H1 (cell line): ENCODE data around the gene ARAP2. TPM values are rescaled to one million over a fixed set of nuclear protein-coding genes. Genes with fewer than 3 reads are reported as not detected.
A peak's percentile ranks its signal among the peaks of the same experiment; 100 is the strongest.

ENCODE experiments used
- CTCF ChIA-PET: fragments of 300-600 bp; sonication (Branson Sonifier 250); formaldehyde crosslinking; loops from one replicate; lab custom pipeline; 2021; ENCODE audit not compliant: partially characterized antibody; lab: Charles Lee
- POLR2A ChIA-PET: fragments of 300-600 bp; sonication (Branson Sonifier 250); formaldehyde crosslinking; loops from one replicate; lab custom pipeline; 2021; ENCODE audit warnings: inconsistent platforms; ENCODE audit not compliant: partially characterized antibody; lab: Charles Lee
- DNase-seq, 2 experiments: peaks; one replicate each; pipeline versions ENCODE4 v3.0.0 to v3.0.0-alpha.2; 2010 to 2022; ENCODE audit warnings: low spot score in 2 of 2, low read depth in 1 of 2, mixed read lengths in 1 of 2
- FAIRE-seq: peaks from 2 replicates; lab custom pipeline; 2011; peaks lifted over from hg19 to GRCh38; lab: Jason Lieb, UNC
- H2AFZ ChIP-seq: 2 replicates; pipeline ENCODE4 v1.8.1; 2012; ENCODE audit warnings: low read length, inconsistent platforms
- H2AK5ac ChIP-seq: 2 replicates; pipeline ENCODE4 v1.6.1; 2013; ENCODE audit warnings: low read depth, low read length
- H2BK120ac ChIP-seq: replicated peaks from 2 replicates; pipeline ENCODE3; 2013; ENCODE audit warnings: low read depth, low read length, inconsistent platforms
- H2BK12ac ChIP-seq: 2 replicates; pipeline ENCODE4 v1.6.1; 2013; ENCODE audit warnings: low read depth, low read length
- H2BK15ac ChIP-seq: 2 replicates; pipeline ENCODE4 v1.6.1; 2013; ENCODE audit warnings: low read length
- H2BK20ac ChIP-seq: 2 replicates; pipeline ENCODE4 v1.6.1; 2013; ENCODE audit warnings: low read length
- H2BK5ac ChIP-seq: 2 replicates; pipeline ENCODE4 v1.6.1; 2013; ENCODE audit warnings: low read depth, low read length
- H3K14ac ChIP-seq: 2 replicates; pipeline ENCODE4 v1.6.1; 2013; ENCODE audit warnings: inconsistent platforms; ENCODE audit not compliant: insufficient read length
- H3K18ac ChIP-seq: 2 replicates; pipeline ENCODE4 v1.6.1; 2013; ENCODE audit warnings: low read length; ENCODE audit errors: extremely low read depth
- H3K23ac ChIP-seq: 2 replicates; pipeline ENCODE4 v1.6.1; 2013; ENCODE audit warnings: inconsistent platforms; ENCODE audit not compliant: insufficient read length
- H3K23me2 ChIP-seq: 2 replicates; pipeline ENCODE4 v1.6.1; 2013; ENCODE audit warnings: low read depth, low read length
- H3K27ac ChIP-seq: 2 replicates; pipeline ENCODE4 v1.6.1; 2011; ENCODE audit warnings: low read depth, low read length, inconsistent platforms
- H3K27me3 ChIP-seq, 4 experiments: replicated peaks in 1 of 4; 1 replicate in 1 of 4; 2 replicates in 3 of 4; pipeline versions ENCODE4 v1.6.1 to v1.8.1; 2011 to 2013; ENCODE audit warnings: low read length in 3 of 4, mild to moderate bottlenecking in 3 of 4, inconsistent platforms in 2 of 4, mixed read lengths in 2 of 4, moderate library complexity in 1 of 4; ENCODE audit not compliant: control insufficient read depth in 3 of 4, insufficient read depth in 3 of 4; ENCODE audit errors: extremely low read depth in 1 of 4
- H3K36me3 ChIP-seq, 4 experiments: 2 replicates each; pipeline versions ENCODE4 v1.6.1 to v1.8.1; 2011 to 2013; ENCODE audit warnings: mild to moderate bottlenecking in 4 of 4, low read length in 3 of 4, moderate library complexity in 2 of 4, control low read depth in 1 of 4, inconsistent platforms in 1 of 4; ENCODE audit not compliant: insufficient read depth in 4 of 4, control insufficient read depth in 2 of 4
- H3K4ac ChIP-seq: replicated peaks from 2 replicates; pipeline ENCODE3; 2013; ENCODE audit warnings: low read length, low read depth, mixed read lengths, inconsistent platforms; ENCODE audit not compliant: insufficient read length
- H3K4me1 ChIP-seq, 4 experiments: replicated peaks in 1 of 4; 1 replicate in 1 of 4; 2 replicates in 3 of 4; pipeline versions ENCODE4 v1.6.1 to v1.8.1; 2011 to 2013; ENCODE audit warnings: low read length in 3 of 4, inconsistent platforms in 2 of 4, mixed read lengths in 1 of 4; ENCODE audit not compliant: insufficient read depth in 4 of 4, control insufficient read depth in 3 of 4
- H3K4me2 ChIP-seq, 2 experiments: 2 replicates each; pipeline versions ENCODE4 v1.6.1 to v1.8.1; 2011 to 2013; ENCODE audit warnings: low read depth in 2 of 2, low read length in 2 of 2, control low read depth in 1 of 2, inconsistent platforms in 1 of 2, mild to moderate bottlenecking in 1 of 2; ENCODE audit not compliant: insufficient read depth in 1 of 2
- H3K4me3 ChIP-seq, 4 experiments: fragments of 200-600, 300-600 bp in 1 of 4; sonication (generic), shearing (Covaris generic), sonication (Bioruptor Twin) in 1 of 4; 2 replicates each; pipeline versions ENCODE4 v1.5.1 to v1.8.1; 2011 to 2016; ENCODE audit warnings: low read length in 4 of 4, low read depth in 3 of 4, control low read depth in 2 of 4, inconsistent platforms in 2 of 4, mild to moderate bottlenecking in 2 of 4, mixed read lengths in 1 of 4, moderate library complexity in 1 of 4; ENCODE audit not compliant: insufficient read depth in 2 of 4; ENCODE audit errors: extremely low read depth in 1 of 4
- H3K56ac ChIP-seq: replicated peaks from 2 replicates; pipeline ENCODE3; 2013; ENCODE audit warnings: low read depth, mild to moderate bottlenecking, mixed read lengths, low read length, inconsistent platforms; ENCODE audit not compliant: insufficient read length
- H3K79me1 ChIP-seq: 2 replicates; pipeline ENCODE4 v1.6.1; 2013; ENCODE audit warnings: low read depth, low read length, control low read depth
- H3K79me2 ChIP-seq, 2 experiments: 2 replicates each; pipeline versions ENCODE4 v1.6.1 to v1.8.1; 2012 to 2013; ENCODE audit warnings: low read length in 2 of 2, mild to moderate bottlenecking in 2 of 2, inconsistent platforms in 1 of 2; ENCODE audit not compliant: insufficient read depth in 2 of 2, control insufficient read depth in 1 of 2
- H3K9ac ChIP-seq, 4 experiments: replicated peaks in 1 of 4; 1 replicate in 1 of 4; 2 replicates in 3 of 4; pipeline versions ENCODE4 v1.6.1 to v1.8.1; 2011 to 2013; ENCODE audit warnings: low read depth in 3 of 4, low read length in 3 of 4, control low read depth in 2 of 4, mild to moderate bottlenecking in 2 of 4, moderate library complexity in 2 of 4, inconsistent platforms in 1 of 4; ENCODE audit errors: extremely low read depth in 1 of 4
- H3K9me3 ChIP-seq, 2 experiments: 2 replicates each; pipeline versions ENCODE4 v1.6.1 to v1.8.1; 2012 to 2013; ENCODE audit warnings: mild to moderate bottlenecking in 2 of 2, moderate library complexity in 2 of 2, control low read depth in 1 of 2, inconsistent platforms in 1 of 2, low read depth in 1 of 2, low read length in 1 of 2, mixed read lengths in 1 of 2; ENCODE audit not compliant: insufficient read depth in 2 of 2
- H4K20me1 ChIP-seq, 2 experiments: replicated peaks in 1 of 2; 2 replicates each; pipeline versions ENCODE3 to v1.8.1; 2011 to 2013; ENCODE audit warnings: inconsistent platforms in 2 of 2, low read length in 2 of 2, mild to moderate bottlenecking in 1 of 2; ENCODE audit not compliant: insufficient read depth in 2 of 2, control insufficient read depth in 1 of 2
- H4K5ac ChIP-seq: 2 replicates; pipeline ENCODE4 v1.6.1; 2013; ENCODE audit warnings: low read length, low read depth, mixed read lengths, inconsistent platforms; ENCODE audit not compliant: insufficient read length
- H4K8ac ChIP-seq: 2 replicates; pipeline ENCODE4 v1.8.0; 2013; ENCODE audit warnings: mild to moderate bottlenecking, moderate library complexity, low read length, inconsistent platforms; ENCODE audit not compliant: insufficient read depth; ENCODE audit errors: extremely low read depth
- H4K91ac ChIP-seq: replicated peaks from 2 replicates; pipeline ENCODE3; 2013; ENCODE audit warnings: low read length, mixed read lengths, inconsistent platforms; ENCODE audit not compliant: insufficient read length
- ASH2L ChIP-seq: fragments of 200-600, 300-600 bp; sonication (generic); IDR thresholded peaks from one replicate; pipeline ENCODE4 v1.7.1; 2017; ENCODE audit warnings: low read length
- GTF2F1 ChIP-seq: IDR thresholded peaks from 2 replicates; pipeline ENCODE4 v1.6.1; 2012; ENCODE audit warnings: low read depth, low read length, improper control_type of control experiment, borderline replicate concordance
- KDM5A ChIP-seq: fragments of 200-600 bp; IDR thresholded peaks from 2 replicates; pipeline ENCODE4 v1.7.1; 2012; ENCODE audit warnings: mild to moderate bottlenecking, low read length, inconsistent platforms, mixed read lengths
- YY1 ChIP-seq: IDR thresholded peaks from 2 replicates; pipeline ENCODE4 v1.6.1; 2011; ENCODE audit warnings: low read depth, mild to moderate bottlenecking, low read length
- WGBS, 2 experiments: shearing (Covaris generic) in 1 of 2; methylation state at CpG; one replicate each; pipeline versions ENCODE4 v1.1.6 to v1.1.7; 2013 to 2015; ENCODE audit warnings: low lambda C conversion rate in 2 of 2, mixed read lengths in 2 of 2, inconsistent platforms in 1 of 2, low coverage in 1 of 2, missing lambda C conversion rate in 1 of 2; ENCODE audit not compliant: insufficient replicate concordance in 2 of 2, insufficient coverage in 1 of 2, insufficient read length in 1 of 2; ENCODE audit errors: extremely low coverage in 1 of 2, missing lambda C conversion rate in 1 of 2; 5-methylcytosine and 5-hydroxymethylcytosine counted together
- polyA plus RNA-seq, 7 experiments: library from polyadenylated mRNA; depleted of rRNA in 3 of 7; stranded (reverse) in 5 of 7; unstranded in 2 of 7; fragments of >200 nt in 5 of 7; fragments of 200-250 nt in 2 of 7; gene quantifications; 1 replicate in 5 of 7; 2 replicates in 1 of 7; 4 replicates in 1 of 7; pipeline versions ENCODE4 v1.2.1 to v1.2.3, GENCODE V29; 2011 to 2013; ENCODE audit warnings: missing spikeins in 2 of 7, mixed read lengths in 2 of 7
- total RNA-seq: library from RNA; stranded (reverse); fragmentation: NEBNext Ultra II Directional; extraction: Animal tissue kit (Norgen Biotek cat#: 25700); gene quantifications from 2 replicates; pipeline ENCODE4 v1.2.1, GENCODE V29; 2021

Gene ARAP2
- total and polyA plus RNA-seq, 2 of the 8 experiments (the other 6 are each of a cell fraction or from before 2014, with no cell fraction given): 0.15 to 2.3 TPM

- WGBS, 2 experiments: 91% methylated on average over 4 of the region's 4 CpGs; no CpG with 5 or more reads in 1 of the 2 experiments
- Histone ChIP-seq H3K9ac (no peak overlapping the region), H3K23me2 (no peaks in the 10 kb centered on the region), H2BK20ac (no peak overlapping the region), H3K27me3 (no peaks in the 10 kb centered on the region), H3K9me3 (no peaks in the 10 kb centered on the region), H2BK5ac (no peak overlapping the region), H3K4me3 (no peak overlapping the region)
- CTCF ChIA-PET: interaction anchor here (1.0 to 1.1 kb wide), 2 partner anchors 19 to 24 kb away, joined by 3 to 4 read pairs; no protein-coding TSS in a partner anchor
- no peak for TF ChIP-seq ASH2L
- no peak for TF ChIP-seq GTF2F1
- TF ChIP-seq KDM5A: no peak
- no peak for TF ChIP-seq YY1
- TF ChIP-seq, all 59 proteins: peak for 0
- Histone ChIP-seq H3K79me1 (no peaks in the 10 kb centered on the region), H4K20me1 (no peaks in the 10 kb centered on the region), H3K79me2 (no peaks in the 10 kb centered on the region), H3K23ac (no peak overlapping the region), H4K91ac (no peak overlapping the region), H3K56ac (no peak overlapping the region), H3K4ac (no peak overlapping the region), H2BK15ac (no peak overlapping the region), H4K5ac (no peak overlapping the region), H2BK120ac (no peak overlapping the region), H2BK12ac (no peak overlapping the region), H3K4me2 (no peak overlapping the region), H3K27ac (no peak overlapping the region), H3K14ac (no peak overlapping the region), H2AFZ (peak overlapping the region; percentile 30; the same call in 1 of the 2 replicates), H3K18ac (no peak overlapping the region), H4K8ac (no peak overlapping the region), H3K4me1 (peaks cover 0 to 4% (median under 1%) of the 10 kb centered on the region in 4 experiments; a peak in 1 of 7 replicates), H2AK5ac (no peak overlapping the region), H3K36me3 (no peaks in the 10 kb centered on the region)
- DNase-seq: no peak
- FAIRE-seq: no peak
- POLR2A ChIA-PET: no interaction called here
Observed at GRCh38 chr4:36277533-36277932, 33.2 kb upstream of the ARAP2 start.
